Fibroblast of pulmonary artery (primary cell): ENCODE results near the gene PTPRN2.
"Not testable (repeated sequence)": the region's sequence is repeated elsewhere in the genome, so short reads cannot be mapped to it uniquely, and the experiment has no call there.

Experiments
- DNase-seq: peaks from one replicate; pipeline ENCODE4 v3.0.0-alpha.2; 2010; ENCODE audit warnings: low read depth
- H3K4me3 ChIP-seq: replicated peaks from 2 replicates; pipeline ENCODE4 v1.5.1; 2011; ENCODE audit warnings: low read depth, mild to moderate bottlenecking, control low read depth, low read length, moderate library complexity
- CTCF ChIP-seq: IDR thresholded peaks from 2 replicates; pipeline ENCODE4 v1.5.1; 2011; ENCODE audit warnings: mild to moderate bottlenecking, control low read depth, low read length, inconsistent platforms; ENCODE audit errors: missing control alignments

PTPRN2 gene

DNA sequence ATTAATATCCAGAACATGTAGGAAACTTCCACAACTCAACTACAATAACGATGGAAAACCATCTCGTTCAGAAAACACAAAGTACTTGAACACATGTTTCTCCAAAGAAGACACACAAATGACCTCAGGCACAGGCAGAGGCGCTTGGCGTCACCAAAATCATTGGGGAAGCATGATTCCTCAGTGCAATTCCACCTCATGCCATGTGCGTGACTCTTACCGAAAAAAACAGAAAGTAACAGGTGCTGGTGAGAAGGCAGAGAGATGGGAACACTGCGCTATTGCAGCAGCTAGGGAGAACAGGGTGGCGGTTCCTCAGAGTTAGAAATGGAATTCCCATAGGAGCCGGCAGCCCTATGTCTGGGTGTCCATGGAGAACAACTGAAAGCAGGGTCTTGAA is 860.9 kb downstream of the PTPRN2 start:
- no peak for TF ChIP-seq CTCF
- no peak for DNase-seq
- H3K4me3 ChIP-seq = no peak overlapping the region

- DNase-seq, H3K4me3 ChIP-seq: not testable (repeated sequence)
These were observed 862.3 kb downstream of the PTPRN2 start for GRCh38 chr7:157725312-157725711.

DNA sequence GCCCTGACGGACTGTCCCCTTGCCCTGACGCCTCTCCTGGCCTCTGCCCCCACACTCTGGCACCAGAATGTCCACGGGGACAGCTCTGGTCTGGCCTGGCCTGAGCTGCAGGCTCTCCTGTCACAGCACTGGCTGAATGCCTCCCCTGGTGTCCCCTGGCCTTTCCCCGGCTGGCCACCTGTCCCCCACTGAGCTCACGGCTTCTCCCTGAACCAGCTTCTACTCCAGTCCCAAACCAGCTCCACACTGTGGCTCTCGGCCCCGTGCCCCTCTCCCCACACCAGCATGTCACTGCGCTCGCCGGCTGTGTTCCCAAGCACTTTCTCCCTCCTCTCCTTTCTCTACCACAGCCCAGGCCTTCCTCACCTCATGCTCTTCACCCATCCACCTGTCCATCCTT is 864.4 kb downstream of the PTPRN2 start:
- no peak for TF ChIP-seq CTCF
- no peak for DNase-seq
- H3K4me3 ChIP-seq = no peak overlapping the region

DNA sequence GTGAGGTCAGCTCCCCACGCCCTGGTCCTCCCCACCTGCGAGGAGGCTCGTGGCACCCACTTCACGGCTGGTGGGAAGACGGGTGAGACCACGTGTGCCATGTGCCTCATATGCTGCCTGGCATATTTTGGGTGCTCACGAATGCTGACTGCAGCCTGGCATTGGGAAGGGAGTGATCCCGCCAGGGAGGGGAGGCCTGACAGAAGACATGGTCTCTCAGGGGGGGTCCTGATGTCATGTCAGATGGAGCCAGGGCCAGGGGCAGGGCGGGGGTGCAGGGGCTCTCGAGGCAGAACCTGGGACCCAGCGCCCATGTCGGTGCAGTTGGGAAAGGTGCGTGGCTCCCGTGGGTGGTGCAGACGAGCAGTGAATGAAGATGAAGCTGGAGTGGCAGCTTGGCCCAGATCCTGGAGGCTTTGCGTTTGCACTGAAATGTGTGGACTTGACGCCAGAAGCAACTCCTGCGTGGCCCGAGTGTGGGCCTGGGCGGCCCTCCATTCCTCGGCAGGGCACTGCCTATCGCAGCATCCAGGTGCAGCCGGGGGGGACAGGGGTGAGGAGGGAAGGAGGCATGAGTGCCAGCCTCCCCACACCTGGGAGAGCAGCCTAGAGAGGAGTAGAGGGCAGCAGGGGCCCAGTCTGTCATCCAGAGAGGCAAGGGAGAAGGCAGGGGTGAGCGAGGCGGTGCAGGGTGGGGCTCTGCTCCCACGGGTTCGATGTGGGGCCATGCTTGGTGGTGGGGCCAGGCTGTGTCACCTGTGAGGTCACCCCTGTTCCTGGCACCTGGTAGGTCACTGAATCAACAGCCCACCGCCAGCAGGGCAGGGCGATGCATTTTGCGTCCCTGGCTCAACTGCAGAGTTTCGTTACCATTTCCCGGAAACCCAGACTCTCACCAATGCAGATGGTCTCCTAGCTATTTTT is 865.2 kb downstream of the PTPRN2 start:
- DNase-seq = no peak
- TF ChIP-seq CTCF = no peak
- H3K4me3 ChIP-seq = no peak overlapping the region

- no peak for DNase-seq
- TF ChIP-seq CTCF = no peak
- no peak overlapping the region for H3K4me3 ChIP-seq
These were observed 866.0 kb downstream of the PTPRN2 start for GRCh38 chr7:157721468-157722136.

GRCh38 chr7:157719705-157720655 is 867.6 kb downstream of the PTPRN2 start:
- DNase-seq = no peak
- no peak overlapping the region for H3K4me3 ChIP-seq
- no peak for TF ChIP-seq CTCF
